ENCODE data around the gene PLXNA4. TPM values are rescaled to one million over a fixed set of nuclear protein-coding genes. Genes with fewer than 3 reads are reported as not detected.

Gene PLXNA4
- total RNA-seq, 1 donor from 2014 or later: 16.2 TPM

- Mint-ChIP-seq H3K4me3 (ENCODE audit: unreplicated experiment) (no peak overlapping the region), H3K27me3 (ENCODE audit: unreplicated experiment) (peaks cover 3% of the 10 kb centered on the region), H3K4me1 (ENCODE audit: low read depth, unreplicated experiment) (peaks cover 9% of the 10 kb centered on the region), H3K36me3 (ENCODE audit: unreplicated experiment) (no peaks in the 10 kb centered on the region), H3K27ac (ENCODE audit: unreplicated experiment) (no peak overlapping the region), H3K9me3 (ENCODE audit: unreplicated experiment) (no peaks in the 10 kb centered on the region)
- no peak for DNase-seq
- TF ChIP-seq, protein P1, sequence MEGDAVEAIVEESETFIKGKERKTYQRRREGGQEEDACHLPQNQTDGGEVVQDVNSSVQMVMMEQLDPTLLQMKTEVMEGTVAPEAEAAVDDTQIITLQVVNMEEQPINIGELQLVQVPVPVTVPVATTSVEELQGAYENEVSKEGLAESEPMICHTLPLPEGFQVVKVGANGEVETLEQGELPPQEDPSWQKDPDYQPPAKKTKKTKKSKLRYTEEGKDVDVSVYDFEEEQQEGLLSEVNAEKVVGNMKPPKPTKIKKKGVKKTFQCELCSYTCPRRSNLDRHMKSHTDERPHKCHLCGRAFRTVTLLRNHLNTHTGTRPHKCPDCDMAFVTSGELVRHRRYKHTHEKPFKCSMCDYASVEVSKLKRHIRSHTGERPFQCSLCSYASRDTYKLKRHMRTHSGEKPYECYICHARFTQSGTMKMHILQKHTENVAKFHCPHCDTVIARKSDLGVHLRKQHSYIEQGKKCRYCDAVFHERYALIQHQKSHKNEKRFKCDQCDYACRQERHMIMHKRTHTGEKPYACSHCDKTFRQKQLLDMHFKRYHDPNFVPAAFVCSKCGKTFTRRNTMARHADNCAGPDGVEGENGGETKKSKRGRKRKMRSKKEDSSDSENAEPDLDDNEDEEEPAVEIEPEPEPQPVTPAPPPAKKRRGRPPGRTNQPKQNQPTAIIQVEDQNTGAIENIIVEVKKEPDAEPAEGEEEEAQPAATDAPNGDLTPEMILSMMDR (IDR thresholded peaks at IDR 0.05; ENCODE audit: partially characterized antibody, unreplicated experiment): no peak
Observed at GRCh38 chr7:132118641-132119040, 457.6 kb downstream of the PLXNA4 start.

DNA sequence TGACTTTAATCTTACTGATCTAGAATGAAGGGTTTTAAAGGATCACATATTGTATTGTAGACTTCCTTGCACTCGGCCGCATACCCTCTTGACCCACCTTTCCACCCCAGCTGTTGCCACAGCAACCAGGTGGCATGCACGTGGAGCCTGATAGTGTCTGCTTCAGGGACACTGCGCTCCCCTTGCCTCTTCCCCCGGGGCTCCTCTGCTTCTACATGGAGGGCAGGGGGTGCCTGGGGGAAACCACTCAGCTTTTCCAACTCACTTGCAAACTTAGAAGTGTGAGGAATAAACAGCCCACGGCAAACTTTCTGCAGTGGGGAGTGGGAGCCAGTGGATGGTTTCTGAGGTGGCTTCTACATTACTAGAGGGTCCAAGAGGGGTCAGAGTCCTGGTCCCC is 458.6 kb downstream of the PLXNA4 start:
- TF ChIP-seq, protein P1 (IDR thresholded peaks at IDR 0.05; ENCODE audit: partially characterized antibody, unreplicated experiment): no peak
- H3K4me1 Mint-ChIP-seq (ENCODE audit: low read depth, unreplicated experiment): peaks cover 13% of the 10 kb centered on the region
- no peaks in the 10 kb centered on the region for H3K36me3 Mint-ChIP-seq (ENCODE audit: unreplicated experiment)
- no peak for DNase-seq
- H3K27ac Mint-ChIP-seq (ENCODE audit: unreplicated experiment): no peak overlapping the region
- no peak overlapping the region for H3K4me3 Mint-ChIP-seq (ENCODE audit: unreplicated experiment)
- H3K9me3 Mint-ChIP-seq (ENCODE audit: unreplicated experiment): peaks cover under 1% of the 10 kb centered on the region
- H3K27me3 Mint-ChIP-seq (ENCODE audit: unreplicated experiment): peaks cover 9% of the 10 kb centered on the region

- no peak for DNase-seq
- Mint-ChIP-seq H3K36me3 (ENCODE audit: unreplicated experiment) (no peaks in the 10 kb centered on the region), H3K27ac (ENCODE audit: unreplicated experiment) (no peak overlapping the region), H3K27me3 (ENCODE audit: unreplicated experiment) (peaks cover 10% of the 10 kb centered on the region), H3K9me3 (ENCODE audit: unreplicated experiment) (peaks cover 3% of the 10 kb centered on the region), H3K4me3 (ENCODE audit: unreplicated experiment) (no peak overlapping the region), H3K4me1 (ENCODE audit: low read depth, unreplicated experiment) (peaks cover 18% of the 10 kb centered on the region)
- TF ChIP-seq, protein P1 (IDR thresholded peaks at IDR 0.05; ENCODE audit: partially characterized antibody, unreplicated experiment): no peak
Observed at GRCh38 chr7:132117181-132117580, 459.1 kb downstream of the PLXNA4 start.

DNA sequence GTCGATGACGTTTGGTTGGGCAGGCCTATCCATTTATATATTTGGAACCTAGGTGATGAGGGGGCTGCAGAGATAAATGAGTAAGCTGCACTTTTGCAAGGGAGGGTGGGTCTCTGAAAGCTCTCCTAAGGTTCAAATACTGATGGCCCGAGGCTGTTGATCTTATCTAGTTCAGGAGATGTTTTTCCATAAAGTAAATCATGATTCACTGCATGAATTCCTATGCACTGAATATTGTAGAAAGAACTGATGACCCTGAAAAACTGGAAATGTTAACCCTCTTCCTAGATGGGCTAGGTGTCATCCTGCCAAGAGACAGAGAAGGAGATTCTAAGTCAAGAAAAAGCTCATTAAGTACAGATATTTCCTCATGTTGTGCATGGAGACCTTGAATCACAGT is 459.9 kb downstream of the PLXNA4 start:
- Mint-ChIP-seq H3K27ac (ENCODE audit: unreplicated experiment) (no peak overlapping the region), H3K4me3 (ENCODE audit: unreplicated experiment) (no peak overlapping the region), H3K27me3 (ENCODE audit: unreplicated experiment) (peaks cover 10% of the 10 kb centered on the region), H3K4me1 (ENCODE audit: low read depth, unreplicated experiment) (peaks cover 21% of the 10 kb centered on the region), H3K9me3 (ENCODE audit: unreplicated experiment) (peaks cover 3% of the 10 kb centered on the region), H3K36me3 (ENCODE audit: unreplicated experiment) (no peaks in the 10 kb centered on the region)
- DNase-seq: no peak
- TF ChIP-seq, protein P1 (IDR thresholded peaks at IDR 0.05; ENCODE audit: partially characterized antibody, unreplicated experiment): no peak

- Mint-ChIP-seq H3K4me3 (ENCODE audit: unreplicated experiment) (no peak overlapping the region), H3K4me1 (ENCODE audit: low read depth, unreplicated experiment) (peaks cover 21% of the 10 kb centered on the region), H3K9me3 (ENCODE audit: unreplicated experiment) (peaks cover 3% of the 10 kb centered on the region), H3K36me3 (ENCODE audit: unreplicated experiment) (no peaks in the 10 kb centered on the region), H3K27ac (ENCODE audit: unreplicated experiment) (no peak overlapping the region), H3K27me3 (ENCODE audit: unreplicated experiment) (peaks cover 10% of the 10 kb centered on the region)
- TF ChIP-seq, protein P1 (IDR thresholded peaks at IDR 0.05; ENCODE audit: partially characterized antibody, unreplicated experiment): no peak
- DNase-seq: no peak
Observed at GRCh38 chr7:132115758-132116157, 460.5 kb downstream of the PLXNA4 start.
